CD4-positive, alpha-beta T cell (primary cell): ENCODE measurements around the gene ITPR3. TPM values are rescaled to one million over a fixed set of nuclear protein-coding genes. Genes with fewer than 3 reads are reported as not detected.

Experiments
- ATAC-seq: fragments of 200-7000 bp; cut with Tn5 transposase; one replicate; pipeline ENCODE4 v1.10.0; 2022; ENCODE audit warnings: mild to moderate bottlenecking; ENCODE audit not compliant: poor library complexity
- CTCF ChIA-PET: fragments of 350-600 bp; sonication (Branson Sonifier 250); formaldehyde crosslinking; loops from one replicate; lab custom pipeline; 2021; ENCODE audit warnings: antibody characterized with exemption, inconsistent platforms; lab: Charles Lee
- POLR2A ChIA-PET: fragments of 350-600 bp; sonication (Branson Sonifier 250); formaldehyde crosslinking; loops from one replicate; lab custom pipeline; 2021; ENCODE audit warnings: antibody characterized with exemption, inconsistent platforms; lab: Charles Lee
- DNase-seq, 14 experiments: peaks; one replicate each; pipeline ENCODE4 v3.0.0-alpha.2; 2013 to 2020; ENCODE audit warnings: mixed read lengths in 2 of 14
- H3K27ac ChIP-seq, 2 donors: one replicate each; pipeline versions ENCODE4 v1.5.1 to v1.7.0; 2013; ENCODE audit warnings: low read length in 2 of 2, low read depth in 1 of 2, mild to moderate bottlenecking in 1 of 2
- H3K27me3 ChIP-seq, 2 experiments: 1 replicate in 1 of 2; 2 replicates in 1 of 2; pipeline versions ENCODE4 v1.6.1 to v1.7.0; 2013; ENCODE audit warnings: low read length in 2 of 2, control low read depth in 1 of 2, mild to moderate bottlenecking in 1 of 2, moderate library complexity in 1 of 2; ENCODE audit not compliant: insufficient read depth in 2 of 2, control insufficient read depth in 1 of 2
- H3K36me3 ChIP-seq: one replicate; pipeline ENCODE4 v1.6.1; 2013; ENCODE audit warnings: low read length, control low read depth; ENCODE audit not compliant: insufficient read depth
- H3K4me1 ChIP-seq: one replicate; pipeline ENCODE4 v1.6.1; 2013; ENCODE audit warnings: low read length, control low read depth; ENCODE audit not compliant: insufficient read depth
- H3K4me3 ChIP-seq: one replicate; pipeline ENCODE4 v1.5.1; 2013; ENCODE audit warnings: mild to moderate bottlenecking, low read length, moderate library complexity
- H3K9me3 ChIP-seq, 2 experiments: 1 replicate in 1 of 2; 2 replicates in 1 of 2; pipeline versions ENCODE4 v1.6.1 to v1.7.0; 2013; ENCODE audit warnings: low read length in 2 of 2, mild to moderate bottlenecking in 2 of 2, control low read depth in 1 of 2, moderate library complexity in 1 of 2; ENCODE audit not compliant: control insufficient read depth in 1 of 2, insufficient read depth in 1 of 2
- H3K27ac Mint-ChIP-seq: one replicate; pipeline ENCODE4 v1.8.0; 2020; ENCODE audit warnings: mixed read lengths
- H3K27me3 Mint-ChIP-seq: one replicate; pipeline ENCODE4 v1.8.0; 2021; ENCODE audit warnings: mixed read lengths
- H3K36me3 Mint-ChIP-seq: one replicate; pipeline ENCODE4 v1.8.0; 2021; ENCODE audit warnings: low read depth, mixed read lengths
- H3K4me1 Mint-ChIP-seq: one replicate; pipeline ENCODE4 v1.8.0; 2021; ENCODE audit warnings: low read depth, mixed read lengths
- H3K4me3 Mint-ChIP-seq: one replicate; pipeline ENCODE4 v1.8.0; 2020; ENCODE audit warnings: mild to moderate bottlenecking, mixed read lengths
- H3K9me3 Mint-ChIP-seq: one replicate; pipeline ENCODE4 v1.8.0; 2020; ENCODE audit warnings: mixed read lengths
- CTCF ChIP-seq: fragments of 200-600 bp; IDR thresholded peaks from one replicate; pipeline ENCODE4 v1.8.0; 2022; ENCODE audit warnings: antibody characterized with exemption, mild to moderate bottlenecking
- intact Hi-C, 2 experiments: fragments of 100-400 bp; cut with DNase I in 1 of 2; cut with micrococcal nuclease in 1 of 2; formaldehyde crosslinking; loops; one replicate each; pipeline versions ENCODE4 v1.15.1 to v1.9.0; 2023 to 2025; cut with DNase I, micrococcal nuclease
- total RNA-seq, 174 experiments: library from RNA in 2 of 174; stranded (reverse) in 2 of 174; gene quantifications; one replicate each; pipeline ENCODE4 v1.2.3 and lab custom pipeline; 2021 to 2026

The ITPR3 gene
- total RNA-seq, 2 experiments from 2014 or later: 44.5 to 45.5 TPM

- Histone ChIP-seq H3K4me3 (no peak overlapping the region), H3K9me3 (no peaks in the 10 kb centered on the region), H3K27me3 (no peaks in the 10 kb centered on the region), H3K4me1 (peaks cover 60% of the 10 kb centered on the region), H3K27ac (peak overlapping the region; percentile 77 to 88), H3K36me3 (peaks cover 76% of the 10 kb centered on the region)
- POLR2A ChIA-PET: interaction anchor here (1.4 to 2.9 kb wide), 2 partner anchors 23 to 71 kb away, joined by 6 to 20 read pairs; partner anchors contain the start of gene ITPR3
- CTCF ChIA-PET: no interaction called here
- peaks cover 69% of the 10 kb centered on the region for H3K36me3 Mint-ChIP-seq
- H3K4me1 Mint-ChIP-seq: peaks cover 62% of the 10 kb centered on the region
- no peaks in the 10 kb centered on the region for H3K27me3 Mint-ChIP-seq
- intact Hi-C loops: loop anchor here in 1 of 2 experiments (5.0 to 10.0 kb wide), 2 partner anchors 70 to 237 kb away; partner anchors contain the start of genes ITPR3 and ZBTB9
- H3K4me3 Mint-ChIP-seq: peak overlapping the region; percentile 5
- no peaks in the 10 kb centered on the region for H3K9me3 Mint-ChIP-seq
- peak overlapping the region; percentile 97 for H3K27ac Mint-ChIP-seq
- no peak for TF ChIP-seq CTCF
- DNase-seq (no peak), ATAC-seq (no peak)
Measured at GRCh38 chr6:33692078-33692759, 71.1 kb downstream of the ITPR3 start.

GRCh38 chr6:33692760-33693158 lies 71.6 kb downstream of the ITPR3 start:
- H3K4me3 ChIP-seq: no peak overlapping the region
- ChIA-PET CTCF (interaction anchor here (2.3 kb wide), 1 partner anchor 19 kb away, joined by 9 read pairs; the partner anchor contains the start of gene UQCC2), POLR2A (interaction anchor here (1.3 to 2.9 kb wide), 3 partner anchors 23 to 113 kb away, joined by 5 to 20 read pairs (median 6); partner anchors contain the start of genes BAK1 and ITPR3)
- no peaks in the 10 kb centered on the region for H3K9me3 Mint-ChIP-seq
- H3K4me1 Mint-ChIP-seq: peaks cover 68% of the 10 kb centered on the region
- no peak for TF ChIP-seq CTCF
- intact Hi-C loops: loop anchor here in 1 of 2 experiments (5.0 to 10.0 kb wide), 2 partner anchors 70 to 238 kb away; partner anchors contain the start of genes ITPR3 and ZBTB9
- H3K4me1 ChIP-seq: peaks cover 65% of the 10 kb centered on the region
- no peaks in the 10 kb centered on the region for H3K27me3 Mint-ChIP-seq
- H3K36me3 Mint-ChIP-seq: peaks cover 68% of the 10 kb centered on the region
- H3K9me3 ChIP-seq: no peaks in the 10 kb centered on the region
- DNase-seq (peak; percentile 43 to 87 (median 60)), ATAC-seq (peak; percentile 45)
- peak overlapping the region; percentile 5 for H3K4me3 Mint-ChIP-seq
- peak overlapping the region; percentile 97 for H3K27ac Mint-ChIP-seq
- H3K27me3 ChIP-seq: no peaks in the 10 kb centered on the region
- H3K36me3 ChIP-seq: peaks cover 76% of the 10 kb centered on the region
- peak overlapping the region; percentile 77 to 88 for H3K27ac ChIP-seq

GRCh38 chr6:33693186-33694105 lies 72.3 kb downstream of the ITPR3 start:
- DNase-seq: peak in 1 of 14 experiments; percentile 17

More at GRCh38 chr6:33693186-33694105, 72.3 kb downstream of the ITPR3 start:
- ATAC-seq: no peak
- no peaks in the 10 kb centered on the region for H3K27me3 ChIP-seq
- Mint-ChIP-seq H3K4me3 (peak overlapping the region; percentile 81), H3K27ac (peak overlapping the region; percentile 97), H3K9me3 (no peaks in the 10 kb centered on the region), H3K27me3 (no peaks in the 10 kb centered on the region), H3K36me3 (peaks cover 61% of the 10 kb centered on the region), H3K4me1 (peaks cover 74% of the 10 kb centered on the region)
- POLR2A ChIA-PET: interaction anchor here (0.7 to 2.9 kb wide), 10 partner anchors 10 to 123 kb away, joined by 3 to 20 read pairs (median 6); partner anchors contain the start of genes BAK1, ITPR3 and UQCC2
- H3K9me3 ChIP-seq: no peaks in the 10 kb centered on the region
- intact Hi-C loops: loop anchor here in 1 of 2 experiments (5.0 to 10.0 kb wide), 2 partner anchors 71 to 239 kb away; partner anchors contain the start of genes ITPR3 and ZBTB9
- H3K36me3 ChIP-seq: peaks cover 76% of the 10 kb centered on the region
- peak overlapping the region; percentile 77 to 88 for H3K27ac ChIP-seq
- H3K4me3 ChIP-seq: no peak overlapping the region
- CTCF ChIA-PET: interaction anchor here (1.0 to 2.3 kb wide), 2 partner anchors 9 to 18 kb away, joined by 4 to 9 read pairs; partner anchors contain the start of gene UQCC2
- peaks cover 72% of the 10 kb centered on the region for H3K4me1 ChIP-seq
- TF ChIP-seq CTCF: no peak
